Measurements from ENCODE around the gene USP47.

Gene USP47

DNA sequence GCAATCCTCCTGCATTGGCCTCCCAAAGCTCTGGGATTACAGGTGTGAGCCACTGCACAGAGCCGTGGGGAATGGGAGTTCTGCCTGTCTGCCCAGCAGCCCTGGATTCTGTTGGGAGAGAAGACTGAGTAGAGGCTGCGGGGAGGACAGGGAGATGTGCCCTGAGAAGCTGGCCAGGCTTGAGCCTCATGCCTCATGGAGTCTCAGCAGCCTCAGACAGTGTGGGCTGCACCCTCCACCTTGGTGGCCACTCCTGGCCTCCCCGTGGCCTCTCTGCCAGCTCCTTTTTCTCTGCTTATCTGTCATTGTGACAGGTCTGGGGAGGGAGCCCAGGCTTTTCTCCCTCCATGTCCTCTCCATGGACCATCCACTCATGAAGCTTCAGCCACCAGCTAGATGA is 123.4 kb downstream of the USP47 start:
- H3K4me1 ChIP-seq = peaks cover 2% of the 10 kb centered on the region
- no peak overlapping the region for H3K4me3 ChIP-seq (ENCODE audit: low read depth, low read length)
- no peak overlapping the region for H3K27ac ChIP-seq

GRCh38 chr11:11965656-11966353 is 124.0 kb downstream of the USP47 start:
- Histone ChIP-seq H3K4me1 (no peaks in the 10 kb centered on the region), H3K9ac (no peak overlapping the region), H3K27ac (no peak overlapping the region), H3K4me3 (ENCODE audit: low read depth, low read length) (no peak overlapping the region), H3K27me3 (ENCODE audit: control insufficient read depth, insufficient read depth, low read length) (no peaks in the 10 kb centered on the region), H3K4me2 (ENCODE audit: low read length) (no peak overlapping the region), H3K9me3 (ENCODE audit: control insufficient read depth, low read length) (no peaks in the 10 kb centered on the region), H3K79me2 (no peaks in the 10 kb centered on the region), H2AFZ (no peak overlapping the region), H3K36me3 (ENCODE audit: control insufficient read depth, insufficient read depth, low read length) (no peaks in the 10 kb centered on the region)
- TF ChIP-seq CTCF (IDR thresholded peaks at IDR 0.05) = no peak

More for the DNA sequence above, 123.4 kb downstream of the USP47 start:
- no peaks in the 10 kb centered on the region for H3K79me2 ChIP-seq
- no peak overlapping the region for H3K9ac ChIP-seq
- H3K9me3 ChIP-seq (ENCODE audit: control insufficient read depth, low read length) = no peaks in the 10 kb centered on the region
- H2AFZ ChIP-seq = no peak overlapping the region
- no peak for TF ChIP-seq CTCF (IDR thresholded peaks at IDR 0.05)
- no peak overlapping the region for H3K4me2 ChIP-seq (ENCODE audit: low read length)
- no peaks in the 10 kb centered on the region for H3K36me3 ChIP-seq (ENCODE audit: control insufficient read depth, insufficient read depth, low read length)
- H3K27me3 ChIP-seq (ENCODE audit: control insufficient read depth, insufficient read depth, low read length) = no peaks in the 10 kb centered on the region

DNA sequence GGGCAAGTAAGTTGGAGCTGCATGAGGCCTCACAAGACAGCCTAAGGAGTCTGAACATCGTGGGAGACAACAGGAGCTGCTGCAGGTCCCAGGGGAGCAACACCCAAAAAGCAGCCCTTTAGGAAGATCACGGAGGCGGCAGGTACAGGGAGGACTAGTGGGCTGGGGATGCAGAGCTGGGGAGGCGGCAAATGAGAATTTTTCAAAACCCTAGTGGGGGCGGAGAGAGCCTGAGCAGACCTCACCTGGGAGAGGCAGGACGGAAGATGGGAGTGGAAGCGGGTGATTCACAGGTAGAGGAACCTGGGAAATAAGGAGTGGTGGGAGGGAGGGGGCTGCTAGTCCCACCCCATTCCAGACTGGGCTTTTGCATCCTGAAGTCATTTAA is 124.6 kb downstream of the USP47 start:
- no peaks in the 10 kb centered on the region for H3K27me3 ChIP-seq (ENCODE audit: control insufficient read depth, insufficient read depth, low read length)
- H3K36me3 ChIP-seq (ENCODE audit: control insufficient read depth, insufficient read depth, low read length) = no peaks in the 10 kb centered on the region
- H3K27ac ChIP-seq = no peak overlapping the region
- no peaks in the 10 kb centered on the region for H3K4me1 ChIP-seq
- no peak overlapping the region for H3K4me2 ChIP-seq (ENCODE audit: low read length)
- H3K9me3 ChIP-seq (ENCODE audit: control insufficient read depth, low read length) = no peaks in the 10 kb centered on the region
- no peak overlapping the region for H3K4me3 ChIP-seq (ENCODE audit: low read depth, low read length)
- no peak overlapping the region for H2AFZ ChIP-seq
- no peaks in the 10 kb centered on the region for H3K79me2 ChIP-seq
- no peak overlapping the region for H3K9ac ChIP-seq
- TF ChIP-seq CTCF (IDR thresholded peaks at IDR 0.05) = no peak

DNA sequence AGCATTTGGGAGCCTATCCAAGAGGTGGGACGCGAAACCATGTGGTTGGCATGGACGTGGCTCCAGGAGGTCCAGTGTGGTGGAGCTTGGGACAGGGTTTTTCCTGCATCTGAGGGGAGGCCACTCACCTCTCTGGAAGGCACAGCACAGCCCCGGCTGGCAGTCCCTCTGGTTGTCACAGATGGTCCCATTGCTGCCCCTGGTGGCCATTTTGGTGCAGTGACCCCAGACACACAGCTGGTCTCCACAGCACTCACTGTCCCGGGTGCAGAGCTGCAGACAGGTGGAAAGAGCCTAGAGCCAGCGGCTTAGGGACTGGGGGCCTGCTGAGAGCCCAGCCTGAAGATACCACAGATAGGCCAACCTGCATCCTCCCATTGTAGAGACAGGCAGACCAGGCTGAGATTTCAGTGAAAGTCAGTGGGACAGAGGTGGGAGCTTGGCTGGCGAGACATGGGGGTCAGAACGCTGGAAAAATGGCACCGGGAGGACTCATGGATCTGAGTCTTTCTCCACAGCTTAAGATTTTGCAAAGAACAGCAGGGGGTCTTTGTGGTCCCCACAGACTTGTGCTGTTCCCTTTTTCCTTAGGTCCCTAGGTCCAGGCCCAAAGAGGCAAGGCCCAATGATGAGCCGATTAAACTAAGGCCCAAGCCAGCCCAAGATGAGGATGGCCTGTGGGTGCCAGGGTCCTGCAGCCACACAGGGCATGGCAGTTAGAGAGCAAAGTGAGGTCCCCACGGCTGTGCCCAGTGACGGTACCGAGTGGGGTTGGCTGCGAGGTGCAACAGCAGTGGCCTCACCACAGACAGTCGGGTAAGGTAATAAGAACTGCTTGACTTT is 125.3 kb downstream of the USP47 start:
- Histone ChIP-seq H3K27ac (no peak overlapping the region), H3K9me3 (ENCODE audit: control insufficient read depth, low read length) (no peaks in the 10 kb centered on the region)

More for the DNA sequence above, 125.3 kb downstream of the USP47 start:
- Histone ChIP-seq H3K9ac (no peak overlapping the region), H3K36me3 (ENCODE audit: control insufficient read depth, insufficient read depth, low read length) (no peaks in the 10 kb centered on the region), H3K4me3 (ENCODE audit: low read depth, low read length) (no peak overlapping the region), H2AFZ (no peak overlapping the region), H3K27me3 (ENCODE audit: control insufficient read depth, insufficient read depth, low read length) (no peaks in the 10 kb centered on the region), H3K4me2 (ENCODE audit: low read length) (no peak overlapping the region), H3K4me1 (no peaks in the 10 kb centered on the region), H3K79me2 (no peaks in the 10 kb centered on the region)
- peak; percentile 53 for TF ChIP-seq CTCF (IDR thresholded peaks at IDR 0.05)

Data from parathyroid adenoma (tissue), 2 donors.